Measurements from ENCODE around the gene RAB44.

RAB44 gene

GRCh38 chr6:36702656-36703055 is 5.0 kb downstream of the RAB44 start:
- no peak for TF ChIP-seq GATA2 (IDR thresholded peaks at IDR 0.05; ENCODE audit: low read depth, low read length)
- no peak for TF ChIP-seq GATA3 (IDR thresholded peaks at IDR 0.05; ENCODE audit: low read depth, low read length)

GRCh38 chr6:36703081-36703606 is 5.5 kb downstream of the RAB44 start:
- no peak for TF ChIP-seq GATA2 (IDR thresholded peaks at IDR 0.05; ENCODE audit: low read depth, low read length)
- TF ChIP-seq GATA3 (IDR thresholded peaks at IDR 0.05; ENCODE audit: low read depth, low read length), result no peak

GRCh38 chr6:36703982-36704381 is 6.4 kb downstream of the RAB44 start:
- TF ChIP-seq GATA2 (IDR thresholded peaks at IDR 0.05; ENCODE audit: low read depth, low read length), result no peak
- no peak for TF ChIP-seq GATA3 (IDR thresholded peaks at IDR 0.05; ENCODE audit: low read depth, low read length)

GRCh38 chr6:36706339-36706738 is 8.7 kb downstream of the RAB44 start:
- TF ChIP-seq GATA3 (IDR thresholded peaks at IDR 0.05; ENCODE audit: low read depth, low read length) (no peak), GATA2 (IDR thresholded peaks at IDR 0.05; ENCODE audit: low read depth, low read length) (no peak)

GRCh38 chr6:36712816-36713215 is 15.2 kb downstream of the RAB44 start:
- TF ChIP-seq GATA3 (IDR thresholded peaks at IDR 0.05; ENCODE audit: low read depth, low read length) (no peak), GATA2 (IDR thresholded peaks at IDR 0.05; ENCODE audit: low read depth, low read length) (no peak)

- TF ChIP-seq GATA3 (IDR thresholded peaks at IDR 0.05; ENCODE audit: low read depth, low read length) (no peak), GATA2 (IDR thresholded peaks at IDR 0.05; ENCODE audit: low read depth, low read length) (no peak)
These were observed 16.2 kb downstream of the RAB44 start for GRCh38 chr6:36713846-36714245.

GRCh38 chr6:36714511-36714910 is 16.9 kb downstream of the RAB44 start:
- TF ChIP-seq GATA2 (IDR thresholded peaks at IDR 0.05; ENCODE audit: low read depth, low read length) (no peak), GATA3 (IDR thresholded peaks at IDR 0.05; ENCODE audit: low read depth, low read length) (no peak)

GRCh38 chr6:36715469-36715868 is 17.8 kb downstream of the RAB44 start:
- TF ChIP-seq GATA3 (IDR thresholded peaks at IDR 0.05; ENCODE audit: low read depth, low read length), result no peak
- no peak for TF ChIP-seq GATA2 (IDR thresholded peaks at IDR 0.05; ENCODE audit: low read depth, low read length)

- no peak for TF ChIP-seq GATA2 (IDR thresholded peaks at IDR 0.05; ENCODE audit: low read depth, low read length)
- no peak for TF ChIP-seq GATA3 (IDR thresholded peaks at IDR 0.05; ENCODE audit: low read depth, low read length)
These were observed 19.0 kb downstream of the RAB44 start for GRCh38 chr6:36716476-36717093.

GRCh38 chr6:36717231-36717825 is 19.7 kb downstream of the RAB44 start:
- TF ChIP-seq GATA2 (IDR thresholded peaks at IDR 0.05; ENCODE audit: low read depth, low read length) (no peak), GATA3 (IDR thresholded peaks at IDR 0.05; ENCODE audit: low read depth, low read length) (no peak)

GRCh38 chr6:36717871-36718540 is 20.4 kb downstream of the RAB44 start:
- no peak for TF ChIP-seq GATA2 (IDR thresholded peaks at IDR 0.05; ENCODE audit: low read depth, low read length)
- TF ChIP-seq GATA3 (IDR thresholded peaks at IDR 0.05; ENCODE audit: low read depth, low read length), result no peak

GRCh38 chr6:36718560-36718959 is 20.9 kb downstream of the RAB44 start:
- TF ChIP-seq GATA3 (IDR thresholded peaks at IDR 0.05; ENCODE audit: low read depth, low read length) (no peak), GATA2 (IDR thresholded peaks at IDR 0.05; ENCODE audit: low read depth, low read length) (no peak)

- TF ChIP-seq GATA2 (IDR thresholded peaks at IDR 0.05; ENCODE audit: low read depth, low read length) (no peak), GATA3 (IDR thresholded peaks at IDR 0.05; ENCODE audit: low read depth, low read length) (no peak)
These were observed 21.5 kb downstream of the RAB44 start for GRCh38 chr6:36719126-36719525.

GRCh38 chr6:36720251-36721141 is 22.9 kb downstream of the RAB44 start:
- no peak for TF ChIP-seq GATA2 (IDR thresholded peaks at IDR 0.05; ENCODE audit: low read depth, low read length)
- no peak for TF ChIP-seq GATA3 (IDR thresholded peaks at IDR 0.05; ENCODE audit: low read depth, low read length)

All from SH-SY5Y (cell line).